Heart right ventricle (tissue), 16 donors: Measurements from ENCODE around the gene CSTPP1. TPM values are rescaled to one million over a fixed set of nuclear protein-coding genes. Genes with fewer than 3 reads are reported as not detected.
"Not testable (repeated sequence)": the region's sequence is repeated elsewhere in the genome, so short reads cannot be mapped to it uniquely, and the experiment has no call there.

Experiments used
- ATAC-seq, 8 donors: fragments of 200-7000 bp; cut with Tn5 transposase; one replicate each; pipeline ENCODE4 v1.9.1; 2020; ENCODE audit warnings: mild to moderate bottlenecking in 8 of 8, moderate library complexity in 8 of 8, moderate number of reproducible peaks in 1 of 8
- DNase-seq, 2 donors: peaks; one replicate each; pipeline ENCODE4 v3.0.0-alpha.2; 2020
- H3K27ac ChIP-seq, 10 donors: fragments of 200-600 bp; sonication (generic) in 2 of 10; one replicate each; pipeline versions ENCODE4 v1.5.0 to v1.8.0; 2020 to 2022; ENCODE audit warnings: mild to moderate bottlenecking in 3 of 10
- H3K27me3 ChIP-seq, 7 donors: fragments of 200-600 bp; one replicate each; pipeline ENCODE4 v1.8.0; 2021 to 2022; ENCODE audit warnings: mild to moderate bottlenecking in 2 of 7
- H3K36me3 ChIP-seq, 9 donors: fragments of 200-600 bp; sonication (generic) in 1 of 9; one replicate each; pipeline versions ENCODE4 v1.5.0 to v1.8.0; 2020 to 2022; ENCODE audit warnings: mild to moderate bottlenecking in 2 of 9
- H3K4me1 ChIP-seq, 9 donors: fragments of 200-600 bp; sonication (generic) in 1 of 9; one replicate each; pipeline versions ENCODE4 v1.5.0 to v1.8.0; 2020 to 2022; ENCODE audit warnings: mild to moderate bottlenecking in 4 of 9
- H3K4me3 ChIP-seq, 10 donors: fragments of 200-600 bp; sonication (generic) in 2 of 10; one replicate each; pipeline versions ENCODE4 v1.5.0 to v1.8.0; 2020 to 2022; ENCODE audit warnings: mild to moderate bottlenecking in 7 of 10, moderate library complexity in 2 of 10
- H3K9me3 ChIP-seq, 11 donors: fragments of 200-600 bp in 10 of 11; sonication (generic) in 2 of 11; one replicate each; pipeline versions ENCODE4 v1.5.0 to v1.8.0; 2013 to 2022; ENCODE audit warnings: mild to moderate bottlenecking in 2 of 11, control low read depth in 1 of 11, moderate library complexity in 1 of 11
- CTCF ChIP-seq, 9 donors: fragments of 200-600 bp; sonication (generic) in 2 of 9; IDR thresholded peaks; one replicate each; pipeline versions ENCODE4 v1.5.0 to v1.8.0; 2021 to 2022; ENCODE audit warnings: antibody characterized with exemption in 9 of 9, mild to moderate bottlenecking in 5 of 9, moderate library complexity in 1 of 9
- WGBS, 2 donors: extraction: QIAGEN DNeasy Blood & Tissue Kit; methylation state at CpG; one replicate each; pipeline ENCODE4 v1.1.7; 2013; ENCODE audit warnings: inconsistent platforms in 1 of 2; 5-methylcytosine and 5-hydroxymethylcytosine counted together
- intact Hi-C, 10 donors: fragments of 100-400 bp; cut with DNase I; formaldehyde crosslinking; loops; one replicate each; pipeline versions ENCODE4 v1.11.1 to v1.14.2; 2022
- polyA plus RNA-seq, 2 donors: library from polyadenylated mRNA; stranded (reverse); fragments of 200-250 nt; gene quantifications; one replicate each; pipeline ENCODE4 v1.2.3, GENCODE V29; 2013
- total RNA-seq, 10 donors: library from RNA; stranded (reverse); fragmentation: NEBNext Ultra II Directional in 3 of 10; extraction: Animal tissue kit (Norgen Biotek cat#: 25700) in 3 of 10; gene quantifications; one replicate each; pipeline versions ENCODE4 v1.2.1 to v1.2.4, GENCODE V29; 2021 to 2023
- donor health status: Arrhythmogenic right ventricular cardiomyopathy.
- donor health status: ischemic (EF 13 %, LVEDD 7.1; RV severe dilation, severe dysfunction).
- donor health status: healthy with polysubstance abuse.
- donor health status: DM: no; HTN: yes; CAD: no.
- donor health status: DM: no; HTN: no; CAD: no.
- donor health status: ischemic (EF 25% LVEDD 6.9; RV normal size, moderate dysfunction).
- donor health status: ischemic (EF 25% LVEDD 5.7; RV mildly dilated, moderate dysfunction).
- donor health status: healthy.
- donor health status: DM: yes; HTN: yes; CAD: no.
- donor health status: Ischemic cardiomyopathy.
- donor health status: ischemic (EF 35%, LVEDD 5.7; RV mildly dilated, moderate dysfunction).
- donor health status: nonischemic (EF 11% LVEDD 7.7; RV severe dilation, severe dysfunction).
- donor health status: DM: yes; HTN: yes; CAD: no.
- donor health status: PGD.
- donor health status: ischemic (EF 29% LVEDD 5.4; RV normal size, mild dysfunction).
- donor health status: nonischemic (EF 23%, LVEDD 6.1; RV moderate dilation, normal function).

The CSTPP1 gene
- total and polyA plus RNA-seq, 12 donors: 10.2 to 26.7 (median 16.7) TPM

- H3K4me3 ChIP-seq: no peak overlapping the region
- no peaks in the 10 kb centered on the region for H3K9me3 ChIP-seq
- no peaks in the 10 kb centered on the region for H3K36me3 ChIP-seq
- no peaks in the 10 kb centered on the region for H3K27me3 ChIP-seq
- no peak overlapping the region for H3K27ac ChIP-seq
- ATAC-seq (no peak), DNase-seq (no peak)
- TF ChIP-seq CTCF (IDR thresholded peaks at IDR 0.05): no peak
- no peaks in the 10 kb centered on the region for H3K4me1 ChIP-seq
- 76 to 82% methylated on average over 5 of the region's 5 CpGs for WGBS, 2 donors
- intact Hi-C loops: no loop called here
Observed at GRCh38 chr11:47202576-47202975, 266.0 kb downstream of the CSTPP1 start.

- intact Hi-C loops: no loop called here
- no peak for DNase-seq
- no peaks in the 10 kb centered on the region for H3K4me1 ChIP-seq
- 68 to 69% methylated on average over 2 of the region's 2 CpGs for WGBS, 2 donors
- ATAC-seq: no peak
- H3K9me3 ChIP-seq: no peaks in the 10 kb centered on the region
- no peak overlapping the region for H3K27ac ChIP-seq
- no peaks in the 10 kb centered on the region for H3K27me3 ChIP-seq
- H3K4me3 ChIP-seq: no peak overlapping the region
- H3K36me3 ChIP-seq: no peaks in the 10 kb centered on the region
- TF ChIP-seq CTCF (IDR thresholded peaks at IDR 0.05): no peak
Observed at GRCh38 chr11:47204637-47204989, 268.1 kb downstream of the CSTPP1 start.

GRCh38 chr11:47206577-47206976, 270.0 kb downstream of the CSTPP1 start:
- DNase-seq, H3K27ac ChIP-seq, H3K36me3 ChIP-seq, intact Hi-C loops, H3K9me3 ChIP-seq, H3K4me3 ChIP-seq, ATAC-seq, H3K27me3 ChIP-seq, H3K4me1 ChIP-seq: not testable (repeated sequence)
- WGBS, 2 donors: 88 to 92% methylated on average over 5 of the region's 5 CpGs

- 85 to 86% methylated on average over 6 of the region's 6 CpGs for WGBS, 2 donors
- no peak for TF ChIP-seq CTCF (IDR thresholded peaks at IDR 0.05)
- Histone ChIP-seq H3K4me1 (no peaks in the 10 kb centered on the region), H3K36me3 (no peaks in the 10 kb centered on the region), H3K9me3 (no peaks in the 10 kb centered on the region), H3K27me3 (no peaks in the 10 kb centered on the region), H3K4me3 (no peak overlapping the region), H3K27ac (no peak overlapping the region)
- ATAC-seq: no peak
- DNase-seq: no peak
- intact Hi-C loops: no loop called here
Observed at GRCh38 chr11:47207459-47207858, 270.9 kb downstream of the CSTPP1 start.

GRCh38 chr11:47208008-47208552, 271.5 kb downstream of the CSTPP1 start:
- ATAC-seq, H3K27ac ChIP-seq, intact Hi-C loops, DNase-seq, H3K36me3 ChIP-seq, H3K4me3 ChIP-seq, H3K4me1 ChIP-seq, H3K27me3 ChIP-seq, H3K9me3 ChIP-seq: not testable (repeated sequence)
- WGBS, 2 donors: 94 to 95% methylated on average over 13 of the region's 13 CpGs
